Prostate gland (tissue), 2 donors: ENCODE data around the gene RPL11. TPM values are rescaled to one million over a fixed set of nuclear protein-coding genes. Genes with fewer than 3 reads are reported as not detected.
"Not testable (repeated sequence)": the region's sequence is repeated elsewhere in the genome, so short reads cannot be mapped to it uniquely, and the experiment has no call there.

ENCODE experiments used
- DNase-seq: peaks from one replicate; pipeline ENCODE4 v3.0.0-alpha.2; 2019; ENCODE audit warnings: low spot score
- H3K27ac ChIP-seq, 2 donors: fragments of 200-600 bp; sonication (generic); 2 replicates each; pipeline ENCODE4 v1.5.1; 2017 to 2019
- H3K27me3 ChIP-seq: fragments of 200-600 bp; sonication (generic); replicated peaks from 2 replicates; pipeline ENCODE4 v1.5.1; 2019; ENCODE audit not compliant: insufficient read depth
- H3K36me3 ChIP-seq, 2 donors: fragments of 200-600 bp; sonication (generic); 1 replicate in 1 of 2; 2 replicates in 1 of 2; pipeline versions ENCODE4 v1.5.1 to v1.8.1; 2017 to 2019
- H3K4me1 ChIP-seq: fragments of 200-600 bp; sonication (generic); replicated peaks from 2 replicates; pipeline ENCODE4 v1.5.1; 2019
- H3K4me3 ChIP-seq, 2 donors: fragments of 200-600 bp; sonication (generic); 2 replicates each; pipeline ENCODE4 v1.5.1; 2017 to 2019
- H3K9me3 ChIP-seq: fragments of 200-600 bp; sonication (generic); 2 replicates; pipeline ENCODE4 v1.5.1; 2017
- CTCF ChIP-seq, 4 experiments: fragments of 200-600 bp in 2 of 4; fragments of 450-650 bp in 2 of 4; sonication (generic) in 2 of 4; IDR thresholded peaks; 1 replicate in 3 of 4; 2 replicates in 1 of 4; pipeline ENCODE4 v1.5.1; 2016 to 2019; ENCODE audit warnings: antibody characterized with exemption in 4 of 4, mild to moderate bottlenecking in 2 of 4, moderate library complexity in 2 of 4
- POLR2A ChIP-seq: fragments of 450-650 bp; IDR thresholded peaks from one replicate; pipeline ENCODE4 v1.6.1; 2016; ENCODE audit warnings: antibody characterized with exemption, mild to moderate bottlenecking
- POLR2AphosphoS5 ChIP-seq: sonication (generic); formaldehyde crosslinking; IDR thresholded peaks from one replicate; pipeline ENCODE4 v1.6.1; 2017; ENCODE audit warnings: antibody characterized with exemption
- WGBS: methylation state at CpG from one replicate; pipeline ENCODE4 v1.1.5; 2018; 5-methylcytosine and 5-hydroxymethylcytosine counted together
- intact Hi-C: fragments of 100-400 bp; cut with DNase I; formaldehyde crosslinking; loops from one replicate; pipeline ENCODE4 v1.14.2; 2022
- total RNA-seq, 2 donors: library from RNA; depleted of rRNA; stranded (reverse); fragments of >200 nt; gene quantifications; one replicate each; pipeline ENCODE4 v1.1.0, GENCODE V29; 2016

The RPL11 gene
- total RNA-seq, 2 donors from 2014 or later = 784 to 1,458 TPM

GRCh38 chr1:23646091-23646490, 45.5 kb upstream of the RPL11 start:
- intact Hi-C loops = no loop called here

GRCh38 chr1:23646541-23646940, 45.1 kb upstream of the RPL11 start:
- WGBS = 88% methylated on average over 6 of the region's 6 CpGs
- H3K4me3 ChIP-seq = no peak overlapping the region
- intact Hi-C loops = no loop called here
- H3K27me3 ChIP-seq = no peaks in the 10 kb centered on the region
- no peaks in the 10 kb centered on the region for H3K4me1 ChIP-seq
- H3K36me3 ChIP-seq = no peaks in the 10 kb centered on the region
- H3K27ac ChIP-seq = no peak overlapping the region
- TF ChIP-seq CTCF (IDR thresholded peaks at IDR 0.05) = no peak
- no peak for TF ChIP-seq POLR2A
- no peak for TF ChIP-seq POLR2AphosphoS5
- no peak for DNase-seq
- H3K9me3 ChIP-seq = no peaks in the 10 kb centered on the region

More at GRCh38 chr1:23646091-23646490, 45.5 kb upstream of the RPL11 start:
- WGBS = 88% methylated on average over 4 of the region's 4 CpGs
- Histone ChIP-seq H3K27me3 (no peaks in the 10 kb centered on the region), H3K27ac (no peak overlapping the region), H3K4me3 (no peak overlapping the region), H3K36me3 (no peaks in the 10 kb centered on the region), H3K4me1 (no peaks in the 10 kb centered on the region), H3K9me3 (no peaks in the 10 kb centered on the region)
- no peak for DNase-seq
- TF ChIP-seq CTCF (IDR thresholded peaks at IDR 0.05) (no peak), POLR2AphosphoS5 (no peak), POLR2A (no peak)

GRCh38 chr1:23648576-23648975, 43.0 kb upstream of the RPL11 start:
- TF ChIP-seq POLR2A = no peak
- H3K36me3 ChIP-seq = no peaks in the 10 kb centered on the region
- intact Hi-C loops = no loop called here
- no peaks in the 10 kb centered on the region for H3K4me1 ChIP-seq
- H3K27ac ChIP-seq = no peak overlapping the region
- H3K4me3 ChIP-seq = no peak overlapping the region
- WGBS = 97% methylated on average over 6 of the region's 6 CpGs
- no peaks in the 10 kb centered on the region for H3K27me3 ChIP-seq
- H3K9me3 ChIP-seq = no peaks in the 10 kb centered on the region
- DNase-seq = no peak

- H3K27ac ChIP-seq, H3K9me3 ChIP-seq, H3K4me3 ChIP-seq, H3K36me3 ChIP-seq, intact Hi-C loops, H3K4me1 ChIP-seq, DNase-seq, H3K27me3 ChIP-seq: not testable (repeated sequence)
- 93% methylated on average over 11 of the region's 11 CpGs for WGBS
These were observed 42.4 kb upstream of the RPL11 start for GRCh38 chr1:23649157-23649556.

- no peak for DNase-seq
- Histone ChIP-seq H3K9me3 (no peaks in the 10 kb centered on the region), H3K27ac (no peak overlapping the region), H3K36me3 (no peaks in the 10 kb centered on the region), H3K4me1 (no peaks in the 10 kb centered on the region), H3K4me3 (no peak overlapping the region), H3K27me3 (no peaks in the 10 kb centered on the region)
- no peak for TF ChIP-seq POLR2AphosphoS5
- TF ChIP-seq CTCF (IDR thresholded peaks at IDR 0.05) = no peak
- no peak for TF ChIP-seq POLR2A
- intact Hi-C loops = no loop called here
- WGBS = 62% methylated on average over 10 of the region's 10 CpGs
These were observed 41.1 kb upstream of the RPL11 start for GRCh38 chr1:23650344-23650990.

- no peaks in the 10 kb centered on the region for H3K27me3 ChIP-seq
- no peaks in the 10 kb centered on the region for H3K36me3 ChIP-seq
- intact Hi-C loops = no loop called here
- H3K27ac ChIP-seq = no peak overlapping the region
- 58% methylated on average over 6 of the region's 7 CpGs for WGBS
- no peaks in the 10 kb centered on the region for H3K9me3 ChIP-seq
- DNase-seq = no peak
- no peaks in the 10 kb centered on the region for H3K4me1 ChIP-seq
- no peak overlapping the region for H3K4me3 ChIP-seq
- TF ChIP-seq POLR2AphosphoS5 = no peak
- no peak for TF ChIP-seq CTCF (IDR thresholded peaks at IDR 0.05)
- TF ChIP-seq POLR2A = no peak
These were observed 40.4 kb upstream of the RPL11 start for GRCh38 chr1:23651069-23651808.
